WERI-Rb-1 (cell line): ENCODE measurements around the gene TNFRSF19.

ENCODE experiments used
- DNase-seq: peaks from one replicate; pipeline ENCODE4 v3.0.0-alpha.2; 2020
- H3K27ac ChIP-seq: fragments of 250-450 bp; sonication (Bioruptor Pico); 2 replicates; pipeline ENCODE4 v1.5.1; 2020; ENCODE audit warnings: mild to moderate bottlenecking, moderate library complexity
- H3K27me3 ChIP-seq: fragments of 250-450 bp; sonication (Bioruptor Pico); 2 replicates; pipeline ENCODE4 v1.5.1; 2021; ENCODE audit warnings: mild to moderate bottlenecking, low read depth, moderate library complexity; ENCODE audit not compliant: insufficient read depth, severe bottlenecking
- H3K36me3 ChIP-seq: fragments of 250-450 bp; sonication (Bioruptor Pico); 2 replicates; pipeline ENCODE4 v1.5.1; 2020; ENCODE audit warnings: mild to moderate bottlenecking, moderate library complexity
- H3K4me3 ChIP-seq: 2 replicates; pipeline ENCODE4 v1.5.1; 2011; ENCODE audit warnings: low read depth, mild to moderate bottlenecking, control low read depth, low read length
- H3K9me3 ChIP-seq: fragments of 250-450 bp; sonication (Bioruptor Pico); 2 replicates; pipeline ENCODE4 v1.5.1; 2021; ENCODE audit warnings: mild to moderate bottlenecking, moderate library complexity; ENCODE audit not compliant: severe bottlenecking
- CTCF ChIP-seq: IDR thresholded peaks from 2 replicates; pipeline ENCODE4 v1.5.1; 2011; ENCODE audit warnings: low read depth, mild to moderate bottlenecking, control low read depth, inconsistent platforms, low read length

Gene TNFRSF19

GRCh38 chr13:23666582-23666981 is 96.4 kb downstream of the TNFRSF19 start:
- H3K36me3 ChIP-seq, result no peaks in the 10 kb centered on the region
- H3K27ac ChIP-seq, result no peak overlapping the region
- no peak for TF ChIP-seq CTCF

GRCh38 chr13:23667750-23668149 is 97.5 kb downstream of the TNFRSF19 start:
- Histone ChIP-seq H3K27ac (no peak overlapping the region), H3K27me3 (no peaks in the 10 kb centered on the region), H3K4me3 (no peak overlapping the region), H3K9me3 (no peaks in the 10 kb centered on the region), H3K36me3 (no peaks in the 10 kb centered on the region)
- peak; percentile 56 for TF ChIP-seq CTCF
- no peak for DNase-seq

More at GRCh38 chr13:23666582-23666981, 96.4 kb downstream of the TNFRSF19 start:
- Histone ChIP-seq H3K9me3 (no peaks in the 10 kb centered on the region), H3K4me3 (no peak overlapping the region), H3K27me3 (no peaks in the 10 kb centered on the region)
- no peak for DNase-seq

GRCh38 chr13:23668562-23668961 is 98.3 kb downstream of the TNFRSF19 start:
- TF ChIP-seq CTCF, result no peak
- H3K27ac ChIP-seq, result no peak overlapping the region
- no peaks in the 10 kb centered on the region for H3K9me3 ChIP-seq
- no peaks in the 10 kb centered on the region for H3K27me3 ChIP-seq
- no peak overlapping the region for H3K4me3 ChIP-seq
- no peaks in the 10 kb centered on the region for H3K36me3 ChIP-seq
- no peak for DNase-seq

- DNase-seq, result no peak
- Histone ChIP-seq H3K27me3 (no peaks in the 10 kb centered on the region), H3K4me3 (no peak overlapping the region), H3K27ac (no peak overlapping the region), H3K36me3 (no peaks in the 10 kb centered on the region), H3K9me3 (no peaks in the 10 kb centered on the region)
- TF ChIP-seq CTCF, result no peak
Observed at GRCh38 chr13:23670793-23671192, 100.6 kb downstream of the TNFRSF19 start.

- no peak overlapping the region for H3K27ac ChIP-seq
- H3K36me3 ChIP-seq, result no peaks in the 10 kb centered on the region
- H3K27me3 ChIP-seq, result no peaks in the 10 kb centered on the region
- H3K9me3 ChIP-seq, result no peaks in the 10 kb centered on the region
- TF ChIP-seq CTCF, result no peak
- DNase-seq, result no peak
- H3K4me3 ChIP-seq, result no peak overlapping the region
Observed at GRCh38 chr13:23671377-23671776, 101.2 kb downstream of the TNFRSF19 start.

- Histone ChIP-seq H3K9me3 (no peaks in the 10 kb centered on the region), H3K27me3 (no peaks in the 10 kb centered on the region), H3K36me3 (no peaks in the 10 kb centered on the region), H3K4me3 (no peak overlapping the region), H3K27ac (no peak overlapping the region)
- no peak for DNase-seq
- TF ChIP-seq CTCF, result no peak
Observed at GRCh38 chr13:23671897-23672296, 101.7 kb downstream of the TNFRSF19 start.
